DMS 273 (cell line): ENCODE measurements around the gene NRXN2.
A peak's percentile ranks its signal among the peaks of the same experiment; 100 is the strongest.

Experiments used
- DNase-seq: peaks from one replicate; lab custom pipeline; 2025; ENCODE audit not compliant: unreplicated experiment; lab: John Stamatoyannopoulos, UW

Gene NRXN2

GRCh38 chr11:64722141-64723065 lies 594 bp downstream of the NRXN2 start:
- DNase-seq = no peak

GRCh38 chr11:64721359-64721699 lies 1.7 kb downstream of the NRXN2 start:
- DNase-seq = no peak

- DNase-seq = no peak
Measured at GRCh38 chr11:64720640-64721358, 2.2 kb downstream of the NRXN2 start.

- no peak for DNase-seq
Measured at GRCh38 chr11:64720167-64720566, 2.8 kb downstream of the NRXN2 start.

- no peak for DNase-seq
Measured at GRCh38 chr11:64719406-64719805, 3.6 kb downstream of the NRXN2 start.

- DNase-seq = no peak
Measured at GRCh38 chr11:64718780-64719124, 4.2 kb downstream of the NRXN2 start.

- DNase-seq = peak; percentile 62
Measured at GRCh38 chr11:64718084-64718779, 4.8 kb downstream of the NRXN2 start.

- DNase-seq = no peak
Measured at GRCh38 chr11:64717268-64717578, 5.8 kb downstream of the NRXN2 start.

GRCh38 chr11:64716473-64717267 lies 6.3 kb downstream of the NRXN2 start:
- no peak for DNase-seq

- DNase-seq = no peak
Measured at GRCh38 chr11:64715756-64716472, 7.1 kb downstream of the NRXN2 start.

- DNase-seq = no peak
Measured at GRCh38 chr11:64715110-64715509, 7.9 kb downstream of the NRXN2 start.

- DNase-seq = no peak
Measured at GRCh38 chr11:64714666-64715065, 8.3 kb downstream of the NRXN2 start.

- DNase-seq = peak; percentile 67
Measured at GRCh38 chr11:64713781-64714363, 9.1 kb downstream of the NRXN2 start.

- DNase-seq = peak; percentile 68
Measured at GRCh38 chr11:64713016-64713707, 9.8 kb downstream of the NRXN2 start.

GRCh38 chr11:64712430-64713015 lies 10.5 kb downstream of the NRXN2 start:
- DNase-seq = no peak

- DNase-seq = no peak
Measured at GRCh38 chr11:64711956-64712362, 11.0 kb downstream of the NRXN2 start.

- DNase-seq = no peak
Measured at GRCh38 chr11:64711138-64711955, 11.7 kb downstream of the NRXN2 start.

GRCh38 chr11:64710418-64711137 lies 12.4 kb downstream of the NRXN2 start:
- DNase-seq = no peak
